SK-N-SH (cell line): ENCODE data around the gene MAPKAPK5. TPM values are rescaled to one million over a fixed set of nuclear protein-coding genes. Genes with fewer than 3 reads are reported as not detected.

Source experiments
- CTCF ChIA-PET: fragments of 300-600, 350-600 bp; formaldehyde crosslinking; extraction: SDS; loops from one replicate; lab custom pipeline; 2021; lab: Yijun Ruan, JAX
- POLR2A ChIA-PET: fragments of 350-600 bp; sonication (Branson Sonifier 250); formaldehyde crosslinking; extraction: SDS; loops from one replicate; lab custom pipeline; 2020; ENCODE audit warnings: antibody characterized with exemption, inconsistent platforms; lab: Yijun Ruan, JAX
- DNase-seq: peaks from one replicate; pipeline ENCODE4 v3.0.0; 2012
- H2AFZ ChIP-seq: fragments of 200-600 bp; sonication (generic); 2 replicates; pipeline ENCODE4 v1.8.1; 2016; ENCODE audit warnings: antibody characterized with exemption, mild to moderate bottlenecking, low read depth
- H3F3A ChIP-seq: fragments of 200-600 bp; sonication (generic); replicated peaks from 2 replicates; pipeline ENCODE3; 2016; ENCODE audit warnings: antibody characterized with exemption, mild to moderate bottlenecking; ENCODE audit not compliant: insufficient read depth
- H3K27ac ChIP-seq, 2 experiments: fragments of 200-500 bp in 1 of 2; fragments of 200-600 bp in 1 of 2; sonication (Bioruptor generic) in 1 of 2; sonication (generic), shearing (Covaris generic) in 1 of 2; 2 replicates each; pipeline versions ENCODE4 v1.5.1 to v1.6.1; 2014 to 2016; ENCODE audit warnings: low read depth in 2 of 2, inconsistent platforms in 1 of 2, low read length in 1 of 2, mild to moderate bottlenecking in 1 of 2, mixed read lengths in 1 of 2
- H3K27me3 ChIP-seq: fragments of 200-600 bp; sonication (generic), shearing (Covaris generic); 2 replicates; pipeline ENCODE4 v1.6.1; 2016; ENCODE audit warnings: mixed run types; ENCODE audit not compliant: insufficient read depth
- H3K36me3 ChIP-seq, 2 experiments: fragments of 200-500 bp in 1 of 2; fragments of 200-600 bp in 1 of 2; sonication (Bioruptor generic) in 1 of 2; sonication (generic) in 1 of 2; replicated peaks in 1 of 2; 2 replicates each; pipeline versions ENCODE3 to v1.5.1; 2014 to 2016; ENCODE audit warnings: low read length in 1 of 2, mild to moderate bottlenecking in 1 of 2; ENCODE audit not compliant: insufficient read depth in 2 of 2, control insufficient read depth in 1 of 2
- H3K4me1 ChIP-seq, 2 experiments: fragments of 200-500 bp in 1 of 2; fragments of 200-600 bp in 1 of 2; sonication (Bioruptor generic) in 1 of 2; sonication (generic), shearing (Covaris generic) in 1 of 2; 2 replicates each; pipeline versions ENCODE4 v1.5.1 to v1.6.1; 2014 to 2016; ENCODE audit warnings: low read depth in 1 of 2, low read length in 1 of 2, mixed run types in 1 of 2; ENCODE audit not compliant: insufficient read depth in 2 of 2, control insufficient read depth in 1 of 2
- H3K4me2 ChIP-seq: fragments of 200-600 bp; sonication (generic), shearing (Covaris generic); 2 replicates; pipeline ENCODE4 v1.6.1; 2017; ENCODE audit warnings: mixed run types
- H3K4me3 ChIP-seq, 2 experiments: fragments of 200-500 bp in 1 of 2; fragments of 200-600 bp in 1 of 2; sonication (Bioruptor generic) in 1 of 2; sonication (generic), shearing (Covaris generic) in 1 of 2; 2 replicates each; pipeline versions ENCODE4 v1.5.1 to v1.8.1; 2014 to 2016; ENCODE audit warnings: low read depth in 2 of 2, inconsistent platforms in 1 of 2, low read length in 1 of 2, mild to moderate bottlenecking in 1 of 2, mixed read lengths in 1 of 2, moderate library complexity in 1 of 2
- H3K79me2 ChIP-seq: fragments of 200-600 bp; sonication (generic); 2 replicates; pipeline ENCODE4 v1.8.1; 2017; ENCODE audit warnings: mild to moderate bottlenecking; ENCODE audit not compliant: insufficient read depth
- H3K9ac ChIP-seq: fragments of 200-600 bp; sonication (generic); 2 replicates; pipeline ENCODE4 v1.6.1; 2017; ENCODE audit warnings: mixed run types
- H3K9me2 ChIP-seq: fragments of 200-600 bp; sonication (generic); 2 replicates; pipeline ENCODE4 v1.6.1; 2017; ENCODE audit warnings: mixed run types
- H3K9me3 ChIP-seq: fragments of 200-600 bp; sonication (generic); 2 replicates; pipeline ENCODE4 v1.6.1; 2017; ENCODE audit warnings: mixed run types, mild to moderate bottlenecking, moderate library complexity
- H4K20me1 ChIP-seq: fragments of 200-600 bp; sonication (generic); 2 replicates; pipeline ENCODE4 v1.6.1; 2017; ENCODE audit warnings: mild to moderate bottlenecking, mixed run types; ENCODE audit not compliant: insufficient read depth
- EZH2phosphoT487 ChIP-seq: fragments of 200-600 bp; sonication (generic); IDR thresholded peaks from 2 replicates; pipeline ENCODE4 v1.6.1; 2017; ENCODE audit warnings: low read depth, mixed run types, mild to moderate bottlenecking, antibody characterized with exemption, moderate library complexity, borderline replicate concordance
- FOSL2 ChIP-seq: IDR thresholded peaks from 2 replicates; pipeline ENCODE4 v1.4.0; 2012; ENCODE audit warnings: low read depth, mild to moderate bottlenecking, moderate library complexity, borderline replicate concordance
- FOXJ3 ChIP-seq: sonication (generic); formaldehyde crosslinking; IDR thresholded peaks from 2 replicates; pipeline ENCODE4 v1.5.1; 2020; ENCODE audit warnings: mild to moderate bottlenecking, missing genetic modification reagents
- GABPA ChIP-seq: IDR thresholded peaks from 2 replicates; pipeline ENCODE4 v1.4.0; 2012; ENCODE audit warnings: low read depth, mild to moderate bottlenecking
- JUND ChIP-seq: IDR thresholded peaks from 2 replicates; pipeline ENCODE4 v1.4.0; 2012
- MEF2A ChIP-seq: IDR thresholded peaks from 2 replicates; pipeline ENCODE4 v1.4.0; 2012; ENCODE audit warnings: low read depth, borderline replicate concordance
- PBX3 ChIP-seq: IDR thresholded peaks from 2 replicates; pipeline ENCODE4; 2012
- RCOR1 ChIP-seq: fragments of 150-350 bp; IDR thresholded peaks from 2 replicates; pipeline ENCODE4 v1.6.1; 2017; ENCODE audit warnings: antibody characterized with exemption, low read length
- RFX5 ChIP-seq: IDR thresholded peaks from 2 replicates; pipeline ENCODE4 v1.6.1; 2012; ENCODE audit warnings: mild to moderate bottlenecking, improper control_type of control experiment, low read length
- TEAD4 ChIP-seq: IDR thresholded peaks from 2 replicates; pipeline ENCODE4 v1.4.0; 2012; ENCODE audit warnings: mild to moderate bottlenecking, borderline replicate concordance; ENCODE audit not compliant: insufficient read depth
- WGBS: methylation state at CpG from one replicate; pipeline ENCODE4 v1.1.6; 2017; ENCODE audit warnings: low lambda C conversion rate; 5-methylcytosine and 5-hydroxymethylcytosine counted together
- polyA plus RNA-seq, 3 experiments: library from polyadenylated mRNA; depleted of rRNA; stranded (reverse); fragments of >200 nt; gene quantifications; 2 replicates each; pipeline ENCODE4 v1.2.3, GENCODE V29; 2012
- TF ChIP-seq, protein P1 (sequence below): IDR thresholded peaks from 2 replicates; pipeline ENCODE4 v1.6.1; 2012; ENCODE audit warnings: mild to moderate bottlenecking, low read depth, low read length, moderate library complexity
- TF ChIP-seq, protein P2 (sequence below): IDR thresholded peaks from 2 replicates; pipeline ENCODE4 v1.4.0; 2012; ENCODE audit warnings: low read depth

The MAPKAPK5 gene
- polyA plus RNA-seq, 1 of the 3 experiments (the other 2 are of a cell fraction), result 38.1 TPM

- no peak overlapping the region for H3K4me2 ChIP-seq
- no peaks in the 10 kb centered on the region for H3F3A ChIP-seq
- ChIA-PET POLR2A (no interaction called here), CTCF (no interaction called here)
- DNase-seq, result no peak
- H3K9me2 ChIP-seq, result no peaks in the 10 kb centered on the region
- TF ChIP-seq RFX5, result no peak
- no peak for TF ChIP-seq MEF2A
- H3K4me3 ChIP-seq, result no peak overlapping the region
- no peak overlapping the region for H3K9ac ChIP-seq
- H3K27me3 ChIP-seq, result no peaks in the 10 kb centered on the region
- H3K36me3 ChIP-seq, result peaks cover 61 to 70% of the 10 kb centered on the region in 2 experiments
- 92% methylated on average over 2 of the region's 2 CpGs for WGBS
- no peaks in the 10 kb centered on the region for H3K4me1 ChIP-seq
- no peak overlapping the region for H3K27ac ChIP-seq
- H2AFZ ChIP-seq, result no peak overlapping the region
- H4K20me1 ChIP-seq, result no peaks in the 10 kb centered on the region
- H3K79me2 ChIP-seq, result no peaks in the 10 kb centered on the region
- H3K9me3 ChIP-seq, result no peaks in the 10 kb centered on the region
These were observed 28.7 kb downstream of the MAPKAPK5 start for GRCh38 chr12:111870706-111871105.

- H3K9me3 ChIP-seq, result no peaks in the 10 kb centered on the region
- H3K4me1 ChIP-seq, result no peaks in the 10 kb centered on the region
- TF ChIP-seq FOXJ3 (CRISPR knock-in tag), result no peak
- TF ChIP-seq, protein P1, sequence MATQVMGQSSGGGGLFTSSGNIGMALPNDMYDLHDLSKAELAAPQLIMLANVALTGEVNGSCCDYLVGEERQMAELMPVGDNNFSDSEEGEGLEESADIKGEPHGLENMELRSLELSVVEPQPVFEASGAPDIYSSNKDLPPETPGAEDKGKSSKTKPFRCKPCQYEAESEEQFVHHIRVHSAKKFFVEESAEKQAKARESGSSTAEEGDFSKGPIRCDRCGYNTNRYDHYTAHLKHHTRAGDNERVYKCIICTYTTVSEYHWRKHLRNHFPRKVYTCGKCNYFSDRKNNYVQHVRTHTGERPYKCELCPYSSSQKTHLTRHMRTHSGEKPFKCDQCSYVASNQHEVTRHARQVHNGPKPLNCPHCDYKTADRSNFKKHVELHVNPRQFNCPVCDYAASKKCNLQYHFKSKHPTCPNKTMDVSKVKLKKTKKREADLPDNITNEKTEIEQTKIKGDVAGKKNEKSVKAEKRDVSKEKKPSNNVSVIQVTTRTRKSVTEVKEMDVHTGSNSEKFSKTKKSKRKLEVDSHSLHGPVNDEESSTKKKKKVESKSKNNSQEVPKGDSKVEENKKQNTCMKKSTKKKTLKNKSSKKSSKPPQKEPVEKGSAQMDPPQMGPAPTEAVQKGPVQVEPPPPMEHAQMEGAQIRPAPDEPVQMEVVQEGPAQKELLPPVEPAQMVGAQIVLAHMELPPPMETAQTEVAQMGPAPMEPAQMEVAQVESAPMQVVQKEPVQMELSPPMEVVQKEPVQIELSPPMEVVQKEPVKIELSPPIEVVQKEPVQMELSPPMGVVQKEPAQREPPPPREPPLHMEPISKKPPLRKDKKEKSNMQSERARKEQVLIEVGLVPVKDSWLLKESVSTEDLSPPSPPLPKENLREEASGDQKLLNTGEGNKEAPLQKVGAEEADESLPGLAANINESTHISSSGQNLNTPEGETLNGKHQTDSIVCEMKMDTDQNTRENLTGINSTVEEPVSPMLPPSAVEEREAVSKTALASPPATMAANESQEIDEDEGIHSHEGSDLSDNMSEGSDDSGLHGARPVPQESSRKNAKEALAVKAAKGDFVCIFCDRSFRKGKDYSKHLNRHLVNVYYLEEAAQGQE, result no peak
- no peak for TF ChIP-seq FOSL2
- TF ChIP-seq, protein P2, sequence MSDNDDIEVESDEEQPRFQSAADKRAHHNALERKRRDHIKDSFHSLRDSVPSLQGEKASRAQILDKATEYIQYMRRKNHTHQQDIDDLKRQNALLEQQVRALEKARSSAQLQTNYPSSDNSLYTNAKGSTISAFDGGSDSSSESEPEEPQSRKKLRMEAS, result no peak
- H3K79me2 ChIP-seq, result peaks cover 5% of the 10 kb centered on the region; the same call in 1 of the 2 replicates
- ChIA-PET POLR2A (no interaction called here), CTCF (interaction anchor here (1.6 kb wide), 1 partner anchor 15 kb away, joined by 3 read pairs; no protein-coding TSS in a partner anchor)
- no peaks in the 10 kb centered on the region for H3K9me2 ChIP-seq
- DNase-seq, result no peak
- no peaks in the 10 kb centered on the region for H3K27me3 ChIP-seq
- no peak overlapping the region for H2AFZ ChIP-seq
- H3F3A ChIP-seq, result no peaks in the 10 kb centered on the region
- peaks cover 54 to 64% of the 10 kb centered on the region in 2 experiments for H3K36me3 ChIP-seq
- WGBS, result 94% methylated on average over 7 of the region's 7 CpGs
- H3K27ac ChIP-seq, result no peak overlapping the region
- H4K20me1 ChIP-seq, result no peaks in the 10 kb centered on the region
- H3K4me2 ChIP-seq, result no peak overlapping the region
- no peak overlapping the region for H3K9ac ChIP-seq
- no peak overlapping the region for H3K4me3 ChIP-seq
These were observed 31.1 kb downstream of the MAPKAPK5 start for GRCh38 chr12:111873113-111873512.

GRCh38 chr12:111881716-111882115 lies 39.7 kb downstream of the MAPKAPK5 start:
- peaks cover 5% of the 10 kb centered on the region; the same call in 1 of the 2 replicates for H3K79me2 ChIP-seq
- H3K9ac ChIP-seq, result no peak overlapping the region
- H3K9me3 ChIP-seq, result no peaks in the 10 kb centered on the region
- H3K9me2 ChIP-seq, result no peaks in the 10 kb centered on the region
- H3K4me2 ChIP-seq, result no peak overlapping the region
- no peak overlapping the region for H3K4me3 ChIP-seq
- H3K36me3 ChIP-seq, result peaks cover 43 to 49% of the 10 kb centered on the region in 2 experiments
- no peaks in the 10 kb centered on the region for H4K20me1 ChIP-seq
- H2AFZ ChIP-seq, result no peak overlapping the region
- no peak for DNase-seq
- WGBS, result 100% methylated on average over 1 of the region's 1 CpG
- H3K4me1 ChIP-seq, result no peaks in the 10 kb centered on the region
- CTCF ChIA-PET, result no interaction called here
- no peaks in the 10 kb centered on the region for H3F3A ChIP-seq
- no peaks in the 10 kb centered on the region for H3K27me3 ChIP-seq
- POLR2A ChIA-PET, result no interaction called here
- no peak overlapping the region for H3K27ac ChIP-seq
- TF ChIP-seq TEAD4 (no peak), GABPA (no peak), EZH2phosphoT487 (no peak), RFX5 (no peak), JUND (no peak), PBX3 (no peak), RCOR1 (no peak)
- TF ChIP-seq, protein P2, result no peak
- TF ChIP-seq, protein P1, result no peak
